NCI-H1930 (cell line): ENCODE data around the gene CHSY3.
A peak's percentile ranks its signal among the peaks of the same experiment; 100 is the strongest.
"Not testable (repeated sequence)": the region's sequence is repeated elsewhere in the genome, so short reads cannot be mapped to it uniquely, and the experiment has no call there.

ENCODE experiments used
- DNase-seq, 2 experiments: peaks; one replicate each; lab custom pipeline; 2025; lab: John Stamatoyannopoulos, UW

The CHSY3 gene

GRCh38 chr5:130164966-130165365, 260.7 kb downstream of the CHSY3 start:
- no peak for DNase-seq

GRCh38 chr5:130166839-130167490, 262.7 kb downstream of the CHSY3 start:
- DNase-seq = no peak

- DNase-seq = no peak
Observed at GRCh38 chr5:130168211-130168610, 263.9 kb downstream of the CHSY3 start.

- no peak for DNase-seq
Observed at GRCh38 chr5:130171699-130172098, 267.4 kb downstream of the CHSY3 start.

GRCh38 chr5:130183115-130183514, 278.9 kb downstream of the CHSY3 start:
- no peak for DNase-seq

- DNase-seq = no peak
Observed at GRCh38 chr5:130189961-130190360, 285.7 kb downstream of the CHSY3 start.

- no peak for DNase-seq
Observed at GRCh38 chr5:130198927-130199326, 294.7 kb downstream of the CHSY3 start.

- no peak for DNase-seq
Observed at GRCh38 chr5:130206686-130207085, 302.4 kb downstream of the CHSY3 start.

- no peak for DNase-seq
Observed at GRCh38 chr5:130213607-130214006, 309.3 kb downstream of the CHSY3 start.

GRCh38 chr5:130216286-130216685, 312.0 kb downstream of the CHSY3 start:
- DNase-seq = no peak

GRCh38 chr5:130222573-130222972, 318.3 kb downstream of the CHSY3 start:
- no peak for DNase-seq

- DNase-seq = not testable (repeated sequence)
Observed at GRCh38 chr5:130226556-130226955, 322.3 kb downstream of the CHSY3 start.

GRCh38 chr5:130227699-130228098, 323.4 kb downstream of the CHSY3 start:
- DNase-seq = peak; percentile 0 to 1

- no peak for DNase-seq
Observed at GRCh38 chr5:130231786-130232185, 327.5 kb downstream of the CHSY3 start.

GRCh38 chr5:130234816-130235215, 330.6 kb downstream of the CHSY3 start:
- DNase-seq = no peak
